Measurements from ENCODE around the gene PRKAG2. TPM values are rescaled to one million over a fixed set of nuclear protein-coding genes. Genes with fewer than 3 reads are reported as not detected.
"Not testable (repeated sequence)": the region's sequence is repeated elsewhere in the genome, so short reads cannot be mapped to it uniquely, and the experiment has no call there.

PRKAG2 gene
- total RNA-seq, 3 donors from 2014 or later = 32.3 to 56.6 (median 34.4) TPM

DNA sequence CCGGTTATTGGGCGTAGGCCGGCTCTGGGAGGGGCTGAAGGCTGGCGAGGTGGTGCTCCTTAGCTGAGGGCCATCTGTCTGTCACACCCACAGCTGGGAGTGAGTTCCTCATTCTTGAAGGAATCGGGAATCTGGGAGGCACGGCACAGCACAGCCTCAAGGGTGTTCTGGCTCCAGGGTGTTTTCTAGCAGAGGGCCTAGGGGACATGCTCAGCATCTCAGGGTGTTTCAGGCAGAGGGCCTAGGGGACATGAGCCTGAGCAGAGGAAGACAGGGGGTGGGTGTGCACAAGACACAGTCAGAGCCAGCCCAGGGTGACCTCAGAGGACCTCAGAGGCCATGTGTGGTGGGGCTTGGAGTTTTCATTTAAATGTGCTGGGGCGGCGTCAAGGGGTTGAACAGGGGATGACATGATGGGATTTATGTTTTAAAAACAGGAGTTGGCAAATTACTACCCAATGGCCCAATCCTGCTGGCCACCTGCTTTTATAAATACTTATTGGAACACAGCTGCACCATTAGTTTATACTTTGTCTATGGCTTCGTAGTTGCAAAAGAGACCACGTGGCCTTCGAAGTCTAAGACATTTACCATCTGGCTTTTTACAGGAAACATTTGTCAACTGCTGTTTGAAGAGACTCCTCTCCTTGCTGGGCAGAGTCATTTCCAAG, 121.6 kb downstream of the PRKAG2 start:
- H3K4me1 ChIP-seq = peaks cover 5 to 11% of the 10 kb centered on the region in 2 donors

DNA sequence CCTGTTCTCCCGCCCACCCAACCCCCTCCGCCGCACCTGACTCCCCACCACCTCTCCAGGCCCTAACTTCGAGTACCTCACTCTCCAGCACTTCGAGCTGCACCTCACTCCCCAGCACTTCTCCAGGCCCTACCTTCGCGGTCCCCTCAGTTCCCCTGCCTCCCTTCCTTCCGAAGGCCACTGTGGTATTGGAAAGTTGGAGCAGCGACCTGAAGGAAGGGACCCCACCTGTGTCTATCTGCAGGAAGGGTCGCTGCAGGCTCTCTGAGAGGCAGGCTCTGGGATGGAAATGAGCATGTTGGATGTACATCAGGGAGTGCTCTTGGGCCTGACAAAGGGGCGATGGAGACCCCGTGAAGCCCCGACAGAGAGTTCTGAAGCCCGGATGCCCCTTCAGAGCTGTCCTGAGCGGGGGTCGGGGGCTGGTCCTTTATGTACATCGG, 122.2 kb downstream of the PRKAG2 start:
- Histone ChIP-seq H3K9me3 (no peaks in the 10 kb centered on the region), H3K4me1 (peaks cover 5 to 11% of the 10 kb centered on the region in 2 donors), H3K27me3 (no peaks in the 10 kb centered on the region), H3K27ac (peak overlapping the region; percentile 88), H3K4me3 (no peak overlapping the region), H3K36me3 (no peaks in the 10 kb centered on the region)
- TF ChIP-seq, protein P1, sequence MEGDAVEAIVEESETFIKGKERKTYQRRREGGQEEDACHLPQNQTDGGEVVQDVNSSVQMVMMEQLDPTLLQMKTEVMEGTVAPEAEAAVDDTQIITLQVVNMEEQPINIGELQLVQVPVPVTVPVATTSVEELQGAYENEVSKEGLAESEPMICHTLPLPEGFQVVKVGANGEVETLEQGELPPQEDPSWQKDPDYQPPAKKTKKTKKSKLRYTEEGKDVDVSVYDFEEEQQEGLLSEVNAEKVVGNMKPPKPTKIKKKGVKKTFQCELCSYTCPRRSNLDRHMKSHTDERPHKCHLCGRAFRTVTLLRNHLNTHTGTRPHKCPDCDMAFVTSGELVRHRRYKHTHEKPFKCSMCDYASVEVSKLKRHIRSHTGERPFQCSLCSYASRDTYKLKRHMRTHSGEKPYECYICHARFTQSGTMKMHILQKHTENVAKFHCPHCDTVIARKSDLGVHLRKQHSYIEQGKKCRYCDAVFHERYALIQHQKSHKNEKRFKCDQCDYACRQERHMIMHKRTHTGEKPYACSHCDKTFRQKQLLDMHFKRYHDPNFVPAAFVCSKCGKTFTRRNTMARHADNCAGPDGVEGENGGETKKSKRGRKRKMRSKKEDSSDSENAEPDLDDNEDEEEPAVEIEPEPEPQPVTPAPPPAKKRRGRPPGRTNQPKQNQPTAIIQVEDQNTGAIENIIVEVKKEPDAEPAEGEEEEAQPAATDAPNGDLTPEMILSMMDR (IDR thresholded peaks at IDR 0.05) = no peak
- no peak for TF ChIP-seq POLR2AphosphoS5 (IDR thresholded peaks at IDR 0.05)
- TF ChIP-seq POLR2A (IDR thresholded peaks at IDR 0.05) = no peak
- DNase-seq (ENCODE audit: low spot score in 2 of 2) = no peak
- intact Hi-C loops (cut with DNase I; ENCODE audit: low total_unique reads) = no loop called here

More for the DNA sequence above, 121.6 kb downstream of the PRKAG2 start:
- TF ChIP-seq POLR2A (IDR thresholded peaks at IDR 0.05) = no peak
- no peak for TF ChIP-seq POLR2AphosphoS5 (IDR thresholded peaks at IDR 0.05)
- TF ChIP-seq, protein P1 (IDR thresholded peaks at IDR 0.05) = no peak
- H3K27ac ChIP-seq = peak overlapping the region; percentile 88
- no peak for DNase-seq (ENCODE audit: low spot score in 2 of 2)
- no peaks in the 10 kb centered on the region for H3K9me3 ChIP-seq
- intact Hi-C loops (cut with DNase I; ENCODE audit: low total_unique reads) = no loop called here
- no peaks in the 10 kb centered on the region for H3K36me3 ChIP-seq
- no peaks in the 10 kb centered on the region for H3K27me3 ChIP-seq
- no peak overlapping the region for H3K4me3 ChIP-seq

DNA sequence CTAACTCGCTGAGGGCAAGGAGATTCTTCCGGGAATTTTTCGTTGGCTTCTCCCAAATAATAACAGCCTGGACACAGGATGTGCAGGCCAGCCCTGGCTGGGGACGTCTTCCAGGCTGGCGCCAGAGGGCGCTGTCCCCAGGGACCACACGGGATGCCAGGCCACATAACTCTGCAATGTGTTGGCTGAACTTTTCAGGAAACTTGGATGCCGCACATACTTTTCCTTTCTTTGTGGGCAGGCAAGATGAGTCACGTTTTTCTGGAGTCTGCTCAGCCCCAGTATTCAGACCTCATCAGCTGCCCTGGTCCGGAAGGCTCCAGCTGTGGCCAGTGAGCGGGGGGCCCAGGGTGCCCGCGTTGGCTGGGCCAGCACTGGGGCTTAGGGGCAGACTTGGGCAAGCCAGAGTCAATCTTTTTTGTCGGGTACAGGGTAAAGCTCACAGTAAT, 122.7 kb downstream of the PRKAG2 start:
- Histone ChIP-seq H3K27me3 (no peaks in the 10 kb centered on the region), H3K36me3 (no peaks in the 10 kb centered on the region), H3K9me3 (no peaks in the 10 kb centered on the region), H3K27ac (peak overlapping the region; percentile 88), H3K4me3 (no peak overlapping the region), H3K4me1 (peaks cover 5 to 11% of the 10 kb centered on the region in 2 donors)
- intact Hi-C loops (cut with DNase I; ENCODE audit: low total_unique reads) = no loop called here
- peak; percentile 82 to 90 for DNase-seq (ENCODE audit: low spot score in 2 of 2)
- TF ChIP-seq POLR2AphosphoS5 (IDR thresholded peaks at IDR 0.05) = peak; percentile 90 to 99 (median 98)
- no peak for TF ChIP-seq POLR2A (IDR thresholded peaks at IDR 0.05)
- TF ChIP-seq, protein P1 (IDR thresholded peaks at IDR 0.05) = peak; percentile 65 to 94 (median 94)

DNA sequence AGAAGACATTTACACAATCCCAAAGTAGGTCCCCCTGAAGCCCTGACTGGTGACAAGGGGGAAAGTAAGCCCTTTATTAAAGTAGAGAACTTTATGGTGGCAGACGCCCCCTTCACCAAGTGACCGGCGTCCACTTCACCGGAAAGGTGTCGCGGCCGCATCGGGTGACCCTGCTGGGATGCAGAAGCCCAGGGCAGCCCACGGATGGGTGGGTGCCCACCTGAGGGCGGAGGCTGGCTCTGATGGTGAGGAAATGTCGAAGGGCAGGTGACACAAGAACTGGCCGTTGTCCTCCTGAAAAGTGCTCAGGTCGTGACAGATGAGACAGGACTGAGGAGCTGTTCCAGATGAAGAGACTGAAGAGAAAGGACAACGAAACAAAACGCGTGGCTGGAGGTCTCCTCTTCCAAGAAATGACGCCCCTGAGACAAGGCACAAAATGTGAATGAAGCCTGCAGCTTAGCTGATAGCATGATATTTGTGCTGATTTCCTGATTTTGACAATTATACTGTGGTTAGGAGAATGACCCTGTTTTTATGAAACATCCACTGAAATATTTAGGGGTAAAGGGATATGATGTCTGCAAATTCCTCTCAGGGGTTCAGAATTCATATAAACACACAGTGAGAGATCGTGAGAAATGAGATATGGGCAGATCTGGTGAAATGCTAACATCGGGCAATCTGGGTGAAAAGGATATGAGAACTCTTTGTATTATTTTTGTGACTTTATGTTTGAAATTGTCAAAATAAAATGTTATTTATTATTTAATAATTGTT, 123.9 kb downstream of the PRKAG2 start:
- H3K27ac ChIP-seq = peak overlapping the region in 1 of 2 donors; percentile 88
- no peak for DNase-seq (ENCODE audit: low spot score in 2 of 2)
- intact Hi-C loops (cut with DNase I; ENCODE audit: low total_unique reads) = no loop called here

DNA sequence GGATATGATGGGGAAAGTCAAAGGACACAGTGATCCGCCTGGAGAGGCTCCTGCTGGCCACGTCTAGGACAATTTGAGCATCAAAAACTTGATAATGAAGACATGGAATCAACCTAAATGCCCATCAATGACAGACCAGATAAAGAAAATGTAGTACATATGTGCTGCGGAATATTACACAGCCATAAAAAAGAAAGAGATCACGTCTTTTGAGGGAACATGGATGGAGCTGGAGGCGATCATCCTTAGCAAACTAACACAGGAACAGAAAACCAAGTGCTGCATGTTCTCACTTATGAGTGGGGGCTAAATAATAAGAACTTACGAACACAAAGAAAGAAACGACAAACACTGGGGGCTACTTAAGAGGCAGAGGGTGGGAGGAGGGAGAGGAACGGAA, 124.9 kb downstream of the PRKAG2 start:
- H3K4me1 ChIP-seq = peaks cover 5 to 11% of the 10 kb centered on the region in 2 donors
- TF ChIP-seq POLR2AphosphoS5 (IDR thresholded peaks at IDR 0.05) = no peak
- no peak for TF ChIP-seq POLR2A (IDR thresholded peaks at IDR 0.05)
- no peak for DNase-seq (ENCODE audit: low spot score in 2 of 2)
- H3K27me3 ChIP-seq = no peaks in the 10 kb centered on the region
- H3K36me3 ChIP-seq = no peaks in the 10 kb centered on the region
- no peaks in the 10 kb centered on the region for H3K9me3 ChIP-seq
- no peak overlapping the region for H3K4me3 ChIP-seq
- intact Hi-C loops (cut with DNase I; ENCODE audit: low total_unique reads) = no loop called here
- no peak overlapping the region for H3K27ac ChIP-seq

More for the DNA sequence above, 123.9 kb downstream of the PRKAG2 start:
- no peaks in the 10 kb centered on the region for H3K36me3 ChIP-seq
- H3K4me1 ChIP-seq = peaks cover 5 to 11% of the 10 kb centered on the region in 2 donors
- H3K27me3 ChIP-seq = no peaks in the 10 kb centered on the region
- no peak for TF ChIP-seq POLR2A (IDR thresholded peaks at IDR 0.05)
- H3K9me3 ChIP-seq = no peaks in the 10 kb centered on the region
- H3K4me3 ChIP-seq = no peak overlapping the region

DNA sequence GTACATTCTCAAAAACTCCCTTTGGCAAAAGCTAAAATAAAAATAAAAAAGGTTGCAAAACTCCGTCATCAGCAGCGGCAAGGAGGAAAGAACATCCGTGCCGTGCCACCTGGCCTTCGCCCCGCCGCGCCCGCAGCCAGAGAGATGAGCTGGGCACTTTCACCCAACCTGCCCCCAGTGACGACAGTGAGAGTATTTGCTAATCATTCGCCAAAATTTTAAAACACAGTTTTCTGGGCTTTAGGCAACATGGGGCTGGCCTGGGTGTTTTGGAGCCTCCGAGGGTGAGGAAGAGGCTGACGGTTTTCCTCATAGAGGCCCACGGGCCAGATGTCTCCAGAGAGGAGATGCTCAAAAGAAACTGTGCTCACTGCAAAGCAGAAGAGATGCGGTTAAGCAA, 128.2 kb downstream of the PRKAG2 start:
- Histone ChIP-seq H3K27ac (no peak overlapping the region), H3K27me3 (no peaks in the 10 kb centered on the region), H3K9me3 (no peaks in the 10 kb centered on the region), H3K4me1 (no peaks in the 10 kb centered on the region), H3K4me3 (no peak overlapping the region), H3K36me3 (no peaks in the 10 kb centered on the region)
- TF ChIP-seq, protein P1 (IDR thresholded peaks at IDR 0.05) = no peak
- TF ChIP-seq POLR2A (IDR thresholded peaks at IDR 0.05) (no peak), POLR2AphosphoS5 (IDR thresholded peaks at IDR 0.05) (no peak)
- intact Hi-C loops (cut with DNase I; ENCODE audit: low total_unique reads) = no loop called here
- DNase-seq (ENCODE audit: low spot score in 2 of 2) = no peak

DNA sequence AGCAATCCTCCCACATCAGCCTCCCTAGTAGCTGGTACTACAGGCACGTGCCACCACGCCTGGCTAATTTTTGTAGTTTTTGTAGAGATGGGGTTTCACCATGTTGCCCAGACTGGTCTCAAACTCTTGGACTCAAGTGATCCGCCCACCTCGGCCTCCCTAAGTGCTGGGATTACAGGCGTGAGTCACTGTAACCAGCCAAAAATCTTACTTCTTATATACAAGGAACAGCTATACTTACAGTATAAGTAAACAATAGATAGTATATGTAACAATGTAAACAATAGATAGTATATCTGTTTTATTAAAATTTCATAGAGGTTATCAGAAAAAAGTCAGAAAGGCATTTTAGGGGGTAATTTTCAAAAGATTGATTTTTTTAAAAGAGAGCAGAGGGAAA, 128.9 kb downstream of the PRKAG2 start:
- H3K9me3 ChIP-seq; intact Hi-C loops (cut with DNase I; ENCODE audit: low total_unique reads): not testable (repeated sequence)

More for the DNA sequence above, 128.9 kb downstream of the PRKAG2 start:
- not testable (repeated sequence) for DNase-seq (ENCODE audit: low spot score in 2 of 2); H3K4me1 ChIP-seq; H3K36me3 ChIP-seq; H3K27me3 ChIP-seq; H3K4me3 ChIP-seq; H3K27ac ChIP-seq

All from breast epithelium (tissue), 4 donors.